Sigmoid colon (tissue), 4 donors: ENCODE results near the gene DFFB.

Experiments
- EP300 ChIP-seq, 4 donors: sonication (generic); formaldehyde crosslinking; IDR thresholded peaks; one replicate each; pipeline ENCODE4 v1.6.1; 2017; ENCODE audit warnings: antibody characterized with exemption in 4 of 4
- POLR2A ChIP-seq, 2 donors: fragments of 450-650 bp; IDR thresholded peaks; one replicate each; pipeline ENCODE4 v1.6.1; 2016; ENCODE audit warnings: antibody characterized with exemption in 2 of 2, mild to moderate bottlenecking in 2 of 2, moderate library complexity in 2 of 2

GRCh38 chr1:3928586-3928985, 71.3 kb downstream of the DFFB start:
- no peak for TF ChIP-seq POLR2A (IDR thresholded peaks at IDR 0.05)
- TF ChIP-seq EP300 (IDR thresholded peaks at IDR 0.05): no peak
